Prostate gland (tissue), 2 donors: ENCODE results near the gene FFAR4.

Source experiments
- POLR2A ChIP-seq: fragments of 450-650 bp; IDR thresholded peaks from one replicate; pipeline ENCODE4 v1.6.1; 2016; ENCODE audit warnings: antibody characterized with exemption, mild to moderate bottlenecking
- POLR2AphosphoS5 ChIP-seq: sonication (generic); formaldehyde crosslinking; IDR thresholded peaks from one replicate; pipeline ENCODE4 v1.6.1; 2017; ENCODE audit warnings: antibody characterized with exemption
- TF ChIP-seq, protein P1 (sequence below), 4 experiments: fragments of 200-600 bp in 2 of 4; fragments of 450-650 bp in 2 of 4; sonication (generic) in 2 of 4; IDR thresholded peaks; 1 replicate in 3 of 4; 2 replicates in 1 of 4; pipeline ENCODE4 v1.5.1; 2016 to 2019; ENCODE audit warnings: antibody characterized with exemption in 4 of 4, mild to moderate bottlenecking in 2 of 4, moderate library complexity in 2 of 4

- TF ChIP-seq, protein P1, sequence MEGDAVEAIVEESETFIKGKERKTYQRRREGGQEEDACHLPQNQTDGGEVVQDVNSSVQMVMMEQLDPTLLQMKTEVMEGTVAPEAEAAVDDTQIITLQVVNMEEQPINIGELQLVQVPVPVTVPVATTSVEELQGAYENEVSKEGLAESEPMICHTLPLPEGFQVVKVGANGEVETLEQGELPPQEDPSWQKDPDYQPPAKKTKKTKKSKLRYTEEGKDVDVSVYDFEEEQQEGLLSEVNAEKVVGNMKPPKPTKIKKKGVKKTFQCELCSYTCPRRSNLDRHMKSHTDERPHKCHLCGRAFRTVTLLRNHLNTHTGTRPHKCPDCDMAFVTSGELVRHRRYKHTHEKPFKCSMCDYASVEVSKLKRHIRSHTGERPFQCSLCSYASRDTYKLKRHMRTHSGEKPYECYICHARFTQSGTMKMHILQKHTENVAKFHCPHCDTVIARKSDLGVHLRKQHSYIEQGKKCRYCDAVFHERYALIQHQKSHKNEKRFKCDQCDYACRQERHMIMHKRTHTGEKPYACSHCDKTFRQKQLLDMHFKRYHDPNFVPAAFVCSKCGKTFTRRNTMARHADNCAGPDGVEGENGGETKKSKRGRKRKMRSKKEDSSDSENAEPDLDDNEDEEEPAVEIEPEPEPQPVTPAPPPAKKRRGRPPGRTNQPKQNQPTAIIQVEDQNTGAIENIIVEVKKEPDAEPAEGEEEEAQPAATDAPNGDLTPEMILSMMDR (IDR thresholded peaks at IDR 0.05): no peak
- no peak for TF ChIP-seq POLR2A
- no peak for TF ChIP-seq POLR2AphosphoS5
These were observed at the start of gene FFAR4 for GRCh38 chr10:93566435-93567276.
